GM19372 (cell line): ENCODE data around the gene CCL22.
"Not testable (repeated sequence)": the region's sequence is repeated elsewhere in the genome, so short reads cannot be mapped to it uniquely, and the experiment has no call there.

ENCODE experiments used
- ATAC-seq: cut with Tn5 transposase; IDR thresholded peaks from one replicate; pipeline ENCODE4 v1.9.1; 2021; ENCODE audit warnings: mild to moderate bottlenecking, low read depth, moderate library complexity; ENCODE audit not compliant: unreplicated experiment

CCL22 gene

DNA sequence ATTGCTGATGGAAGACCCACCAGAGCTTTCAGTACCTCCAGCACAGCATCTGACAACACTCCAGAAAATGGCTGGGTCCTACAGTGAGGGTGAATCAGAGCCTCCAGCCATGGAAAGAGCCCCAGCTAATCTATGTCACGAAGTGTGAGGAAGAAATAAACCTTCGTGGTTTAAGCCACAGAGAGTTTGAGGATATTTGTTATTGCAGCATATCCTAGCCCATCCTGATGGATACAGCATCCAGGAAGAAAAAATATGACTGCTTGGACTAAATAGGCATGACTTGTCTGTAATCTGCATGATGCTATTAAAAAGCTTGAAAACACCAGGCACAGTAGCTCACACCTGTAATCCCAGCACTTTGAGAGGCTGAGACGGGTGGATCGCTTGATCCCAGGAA lies 32.7 kb downstream of the CCL22 start:
- ATAC-seq: no peak

DNA sequence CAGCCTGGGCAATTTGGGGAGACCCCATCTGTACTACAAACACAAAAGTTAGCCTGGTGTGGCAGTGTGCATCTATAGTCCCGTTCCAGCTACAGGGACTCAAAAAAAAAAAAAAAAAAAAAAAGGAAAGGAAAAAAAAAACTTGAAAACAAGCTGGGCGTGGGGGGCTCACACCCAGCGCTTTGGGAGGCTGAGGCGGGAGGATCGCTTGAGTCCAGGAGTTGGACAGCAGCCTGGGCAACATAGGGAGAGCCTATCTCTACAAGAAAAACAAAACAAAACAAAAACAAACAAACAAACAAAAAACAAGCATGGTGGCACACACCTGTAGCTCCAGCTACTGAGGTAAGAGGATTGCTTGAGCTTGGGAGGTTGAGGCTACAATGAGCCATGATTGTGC lies 33.1 kb downstream of the CCL22 start:
- no peak for ATAC-seq

DNA sequence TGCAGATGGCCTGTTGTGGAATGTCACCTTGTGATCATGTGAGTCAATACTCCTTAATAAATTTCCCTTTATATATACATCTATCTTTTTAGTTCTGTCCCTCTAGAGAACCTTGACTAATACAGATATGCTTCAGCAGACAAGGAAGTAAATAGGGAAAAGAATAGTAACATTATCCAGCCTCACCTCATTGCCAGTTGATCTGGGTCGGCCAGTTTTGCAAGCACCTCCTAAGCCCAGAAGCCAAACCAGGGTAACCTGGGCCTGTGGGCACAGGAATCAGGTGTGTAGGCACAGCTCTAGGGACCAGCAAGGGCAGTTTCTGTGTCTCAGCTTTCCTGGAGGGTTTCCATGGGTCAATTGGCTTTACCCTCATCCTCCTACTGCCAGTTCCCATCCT lies 34.1 kb downstream of the CCL22 start:
- ATAC-seq: no peak

DNA sequence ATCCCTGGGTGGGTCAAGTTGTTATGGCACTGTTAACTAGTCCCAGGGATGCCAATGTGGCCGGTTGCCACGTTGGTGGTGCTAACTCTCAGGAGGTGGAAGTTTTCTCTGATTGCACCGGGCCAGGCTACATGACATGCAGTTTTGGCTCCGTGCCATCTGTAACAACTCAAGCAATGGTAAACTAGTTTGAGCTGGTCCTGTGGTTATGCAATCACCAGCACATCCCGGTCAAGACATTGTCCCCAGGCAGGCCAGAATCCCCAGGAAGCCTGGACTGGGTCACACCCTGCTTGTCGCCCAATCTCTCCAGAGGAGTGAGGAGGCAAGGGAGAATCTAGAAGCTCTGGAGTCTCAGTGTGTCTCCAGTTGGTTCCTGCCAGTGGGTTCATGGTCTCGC lies 35.9 kb downstream of the CCL22 start:
- no peak for ATAC-seq

DNA sequence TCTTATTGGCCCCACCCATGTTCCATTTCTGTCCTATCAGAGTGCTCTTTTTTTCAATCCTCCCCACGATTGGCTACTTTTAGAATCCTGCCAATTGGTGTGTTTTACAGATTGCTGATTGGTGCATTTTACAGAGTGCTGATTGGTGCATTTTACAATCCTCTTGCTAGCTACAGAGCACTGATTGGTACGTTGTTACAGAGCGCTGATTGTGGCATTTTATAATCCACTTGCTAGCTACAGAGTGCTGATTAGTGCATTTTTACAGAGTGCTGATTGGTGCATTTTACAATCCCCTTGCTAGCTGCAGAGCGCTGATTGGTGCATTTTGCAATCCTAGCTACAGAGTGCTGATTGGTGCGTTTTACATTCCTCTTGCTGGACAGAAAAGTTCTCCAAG lies 36.4 kb downstream of the CCL22 start:
- no peak for ATAC-seq

DNA sequence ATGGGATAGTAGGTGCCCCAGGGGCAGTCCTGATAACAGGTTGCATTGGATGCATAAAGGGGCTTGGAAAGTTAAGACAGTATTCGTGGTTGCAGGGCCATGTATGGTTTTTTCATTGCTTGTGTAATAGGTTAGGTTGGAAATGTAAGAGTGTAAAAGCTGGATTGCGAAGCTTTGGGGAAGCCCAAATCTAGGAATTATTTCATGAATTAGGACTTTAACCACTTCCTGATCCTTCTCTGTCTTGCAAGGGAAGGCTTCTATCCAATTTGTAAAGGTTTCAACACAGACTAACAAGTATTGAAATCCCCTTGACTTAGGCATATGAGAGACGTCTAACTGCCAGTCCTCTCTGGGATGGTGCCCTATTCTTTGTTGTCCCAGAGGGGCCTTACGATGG lies 38.2 kb downstream of the CCL22 start:
- ATAC-seq: no peak

DNA sequence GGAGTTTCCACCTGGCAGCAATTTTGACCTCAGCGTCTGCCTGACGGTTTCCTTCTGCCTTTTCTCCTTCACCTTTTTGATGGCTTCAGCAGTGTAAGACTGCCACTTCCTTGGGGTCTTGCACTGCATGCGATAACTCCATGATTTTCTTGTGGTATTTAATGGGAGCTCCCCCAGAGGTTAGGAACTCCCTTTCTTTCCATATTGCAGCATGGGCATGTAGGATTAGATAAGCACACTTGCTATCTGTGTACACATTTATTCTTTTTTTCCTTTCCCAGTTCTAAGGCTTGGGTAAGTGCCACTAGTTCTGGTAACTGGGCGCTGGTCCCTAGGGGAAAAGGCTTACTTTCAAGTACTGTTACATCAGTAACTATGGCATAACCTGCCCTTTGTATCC lies 38.9 kb downstream of the CCL22 start:
- ATAC-seq: not testable (repeated sequence)

DNA sequence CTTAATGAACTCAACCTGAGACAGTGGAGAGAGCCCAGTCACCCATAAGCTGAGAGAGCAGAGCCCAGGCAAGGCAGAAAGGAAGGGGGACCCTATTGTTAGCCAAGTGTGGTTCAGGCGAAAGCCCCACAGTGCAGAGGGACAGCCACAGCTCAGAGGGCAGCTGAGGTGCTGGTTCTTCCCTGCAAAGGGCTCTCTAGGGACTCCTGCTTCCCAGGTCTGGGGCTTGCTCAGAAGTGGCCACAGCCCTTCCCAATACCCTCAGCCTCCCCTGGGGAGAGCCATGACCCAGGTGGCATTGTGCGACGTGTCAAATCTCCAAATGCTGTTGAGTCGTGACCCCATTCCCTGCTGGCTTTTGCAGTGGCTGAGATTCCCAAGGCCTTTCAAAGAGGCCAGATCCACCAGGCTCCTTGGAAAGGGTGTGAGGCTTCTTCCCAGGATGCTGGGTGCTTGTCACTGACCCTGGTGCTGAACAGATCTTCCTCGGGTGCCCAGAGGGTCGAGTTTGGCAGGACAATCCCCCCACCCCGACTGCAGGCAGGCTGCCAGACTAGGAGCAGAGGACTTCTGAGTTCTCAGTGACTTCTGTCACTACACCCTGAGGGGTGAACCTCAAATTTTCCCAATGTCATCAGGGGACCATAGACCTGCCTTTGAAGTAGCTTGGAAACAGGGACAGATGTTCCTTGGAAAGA lies 43.5 kb downstream of the CCL22 start:
- no peak for ATAC-seq

DNA sequence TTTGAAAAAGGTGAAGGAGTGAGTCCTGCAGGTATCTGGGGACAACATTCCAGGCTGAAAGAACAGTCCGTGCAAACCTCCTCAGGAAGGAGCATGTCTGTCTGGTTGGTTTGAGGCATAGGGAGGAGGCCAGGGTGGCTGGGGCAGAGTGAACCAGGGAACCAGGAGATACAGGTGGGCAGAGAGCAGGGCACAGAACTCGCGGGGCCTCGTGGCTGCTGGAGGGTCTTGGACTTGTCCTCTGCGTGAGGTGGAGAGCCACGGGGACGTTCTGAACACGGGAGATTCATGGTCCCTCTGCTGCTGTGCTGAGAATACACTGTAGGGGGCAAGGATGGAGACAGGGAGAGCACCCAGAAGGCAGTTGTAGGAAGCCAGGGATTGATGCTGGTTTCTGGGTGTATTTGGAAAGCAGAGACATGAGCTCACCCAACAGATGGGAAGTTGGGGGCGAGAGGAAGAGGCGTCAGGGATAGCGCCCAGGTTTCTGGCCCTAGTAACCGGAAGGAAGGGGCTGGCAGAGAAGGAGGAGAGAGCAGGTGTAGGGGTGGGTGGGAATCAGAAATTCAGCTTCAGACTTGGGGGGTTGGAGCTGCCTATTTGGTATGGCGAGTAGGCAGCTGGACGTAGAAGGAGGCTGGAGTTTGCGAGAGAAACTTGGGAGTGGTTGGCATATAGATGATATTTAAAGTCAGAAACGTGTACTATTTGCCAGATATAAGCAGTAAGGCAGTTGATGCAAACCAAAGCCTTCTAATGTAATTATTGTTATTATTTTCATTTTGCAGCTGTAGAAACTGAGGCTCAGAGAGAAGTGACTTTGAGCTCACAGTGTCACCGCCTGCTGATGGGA lies 45.6 kb downstream of the CCL22 start, which contains the start of gene CCL17:
Gene CCL17, plus strand, starts transcription at position 803 of the 853 bp plus-strand sequence. CDS start 9,166 bp downstream, outside the sequence.
- no peak for ATAC-seq

DNA sequence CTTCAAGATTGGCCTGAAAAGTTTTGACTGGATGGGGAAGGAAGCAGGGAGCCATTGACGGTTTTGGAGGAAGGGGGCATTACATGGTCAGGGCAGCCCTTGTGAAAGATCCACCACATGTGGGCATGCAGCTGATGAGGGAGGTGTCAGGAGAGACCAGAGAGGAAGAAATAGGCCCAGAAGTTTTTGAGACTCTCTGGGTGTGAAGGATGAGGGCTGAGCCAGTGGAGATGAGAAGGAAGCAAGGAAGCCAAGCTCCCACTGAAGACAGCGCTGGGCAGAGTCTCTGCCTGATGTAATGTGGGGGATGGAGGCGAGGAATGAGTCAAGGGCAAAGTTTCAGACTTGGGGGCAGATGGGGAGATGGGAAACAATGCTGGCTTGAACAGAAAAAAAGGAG lies 46.5 kb downstream of the CCL22 start:
- ATAC-seq: no peak

DNA sequence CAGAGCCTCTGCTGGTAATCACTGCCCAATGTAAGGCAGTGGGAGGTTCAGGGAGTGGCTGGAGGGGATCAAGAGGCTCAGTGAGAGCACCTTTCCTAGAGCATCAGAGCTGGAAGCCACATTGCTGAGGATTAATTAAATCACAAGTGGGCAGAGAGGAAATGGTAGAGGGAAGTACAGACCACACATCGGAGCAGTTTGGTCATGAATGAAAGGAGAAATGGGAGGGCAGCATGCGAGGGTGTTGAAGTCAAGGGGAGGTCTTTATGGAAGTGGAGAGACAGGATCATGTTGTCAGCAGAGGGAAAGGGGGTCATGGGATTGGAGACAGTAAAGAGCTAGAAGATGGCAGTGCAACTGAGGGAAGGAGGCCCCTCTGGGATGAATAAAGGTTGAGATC lies 48.3 kb downstream of the CCL22 start:
- no peak for ATAC-seq

DNA sequence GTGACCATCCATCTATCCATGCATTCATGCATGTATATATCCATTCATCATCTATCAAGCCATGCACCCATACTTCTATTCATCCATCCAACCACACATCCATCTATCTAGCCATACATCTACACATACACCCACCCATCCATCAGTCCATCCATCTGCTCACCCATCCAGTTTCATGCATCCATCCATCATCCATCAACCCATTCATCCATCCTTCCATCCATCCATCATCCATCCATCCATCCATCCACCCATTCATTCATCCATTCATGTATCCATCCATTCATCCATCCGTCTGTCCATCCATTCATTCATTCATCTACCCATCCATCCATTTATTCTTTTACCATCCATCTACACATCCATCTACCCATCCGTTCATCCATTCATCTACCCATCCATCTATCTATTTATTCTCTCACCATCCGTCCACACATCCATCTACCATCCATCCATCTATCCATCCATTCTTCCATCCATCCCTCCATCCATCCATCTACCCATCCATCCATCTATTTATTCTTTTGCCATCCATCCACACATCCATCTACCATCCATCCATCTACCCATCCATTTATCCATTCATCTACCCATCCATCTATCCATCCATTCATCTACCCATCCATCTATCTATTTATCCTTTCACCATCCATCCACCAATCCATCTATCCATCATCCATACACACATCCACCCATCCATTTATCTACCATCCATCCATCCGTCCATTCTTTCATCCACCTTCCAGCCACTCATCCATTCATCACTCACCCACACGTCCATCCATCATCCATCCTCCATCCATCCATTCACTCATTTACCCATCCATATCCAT lies 49.2 kb downstream of the CCL22 start:
- ATAC-seq: no peak

DNA sequence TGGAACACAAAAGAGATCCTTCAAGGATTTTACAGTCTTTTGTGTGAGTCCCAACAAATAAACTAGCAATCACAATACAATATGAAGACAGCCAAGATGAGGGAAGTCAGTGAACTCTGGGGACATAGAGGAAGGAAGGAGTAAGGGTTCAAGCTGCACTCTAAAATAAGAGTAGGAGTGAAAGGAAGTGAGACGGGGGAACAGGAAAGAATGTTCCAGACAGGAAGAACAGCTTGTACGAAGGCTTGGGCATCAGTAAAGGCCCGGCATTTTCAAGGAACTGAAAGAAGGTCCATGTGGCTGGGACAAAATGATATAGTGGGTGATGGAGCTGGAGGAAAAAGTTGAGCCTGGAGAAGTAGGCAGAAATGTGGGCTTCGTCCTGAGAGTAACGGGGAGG lies 50.5 kb downstream of the CCL22 start:
- no peak for ATAC-seq

DNA sequence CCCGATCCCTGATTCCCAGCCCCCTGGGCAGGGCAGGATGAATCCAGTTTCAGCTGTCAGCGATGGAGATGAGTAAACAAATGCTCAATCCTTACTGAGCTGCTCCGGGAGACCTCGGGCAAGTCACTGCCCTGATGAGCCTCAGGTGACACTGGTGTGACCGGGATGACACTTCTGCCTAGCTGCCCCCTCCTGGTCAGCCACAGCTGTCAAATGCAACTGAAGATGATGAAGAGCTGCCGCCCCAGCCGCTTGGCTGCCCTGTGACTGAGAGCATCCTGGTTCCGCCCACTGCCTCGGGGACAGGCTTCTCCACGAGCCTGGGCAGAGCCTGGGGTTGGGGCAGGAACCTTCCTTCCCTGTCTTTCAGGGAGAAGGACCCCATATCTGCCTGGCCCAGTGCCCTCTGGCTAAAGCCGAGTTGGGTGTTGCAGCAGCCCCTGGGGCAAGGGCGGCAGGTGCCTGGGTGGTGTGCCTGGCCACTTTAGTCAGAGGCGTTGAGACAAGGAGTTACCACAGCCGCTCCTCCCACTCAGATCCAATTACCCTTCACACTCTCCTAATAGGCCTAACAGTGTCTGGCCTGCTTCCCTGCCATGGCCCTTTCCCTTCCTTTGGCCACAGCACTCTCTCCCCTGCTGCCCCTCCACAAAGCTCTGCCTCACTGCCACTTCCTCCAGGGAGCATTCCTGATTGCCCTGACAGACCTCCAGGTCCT lies 51.4 kb downstream of the CCL22 start:
- ATAC-seq: no peak

DNA sequence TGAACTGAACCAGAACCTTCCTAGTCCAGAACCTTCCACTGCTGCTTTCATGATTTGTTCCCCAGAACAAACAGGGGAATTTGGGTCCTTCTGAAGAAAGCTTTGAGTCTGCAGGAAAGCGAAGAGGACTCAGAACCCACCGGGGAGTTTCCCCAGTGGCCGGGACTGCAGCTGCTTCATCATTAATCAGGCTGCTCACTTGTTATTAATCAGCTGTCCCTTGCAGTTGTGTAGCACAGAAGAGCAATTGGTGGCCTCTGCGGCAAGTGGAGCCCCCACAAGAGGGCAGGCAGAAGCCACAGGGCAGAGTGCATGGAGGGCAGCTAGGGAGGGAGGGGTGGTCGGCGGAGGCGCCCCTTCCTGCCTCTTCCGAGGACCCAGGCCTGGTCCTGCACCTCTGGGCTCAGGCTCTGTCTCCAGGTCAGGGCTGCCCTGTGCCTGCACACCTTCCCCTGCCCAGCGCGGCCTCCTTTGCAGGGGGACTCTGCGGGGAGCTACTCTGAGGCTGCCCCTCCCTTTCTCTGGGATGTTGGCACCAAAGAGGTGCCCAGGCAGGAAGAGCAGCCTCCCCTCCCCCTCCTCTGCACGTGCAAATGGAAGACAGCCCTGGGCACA lies 52.9 kb downstream of the CCL22 start:
- no peak for ATAC-seq

DNA sequence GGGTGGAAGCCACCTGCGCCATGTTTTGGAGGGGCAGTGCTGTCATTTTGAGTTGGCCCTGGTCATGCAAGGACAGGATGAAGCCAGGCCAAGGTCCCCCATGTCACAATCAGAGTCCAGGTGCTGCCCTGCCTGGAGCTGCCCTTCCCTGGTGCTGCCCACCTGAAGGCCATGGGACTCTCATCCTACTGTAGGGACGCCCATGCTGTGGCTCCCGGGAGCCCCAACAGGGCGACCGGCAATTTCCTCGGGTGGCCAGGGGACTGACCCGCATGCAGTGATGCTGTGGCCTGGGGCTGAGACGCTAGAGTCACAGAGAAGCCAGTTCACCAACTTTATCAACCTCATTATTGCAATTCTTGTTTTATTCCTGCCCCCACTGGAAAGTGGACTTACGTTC lies 54.0 kb downstream of the CCL22 start:
- ATAC-seq: no peak

DNA sequence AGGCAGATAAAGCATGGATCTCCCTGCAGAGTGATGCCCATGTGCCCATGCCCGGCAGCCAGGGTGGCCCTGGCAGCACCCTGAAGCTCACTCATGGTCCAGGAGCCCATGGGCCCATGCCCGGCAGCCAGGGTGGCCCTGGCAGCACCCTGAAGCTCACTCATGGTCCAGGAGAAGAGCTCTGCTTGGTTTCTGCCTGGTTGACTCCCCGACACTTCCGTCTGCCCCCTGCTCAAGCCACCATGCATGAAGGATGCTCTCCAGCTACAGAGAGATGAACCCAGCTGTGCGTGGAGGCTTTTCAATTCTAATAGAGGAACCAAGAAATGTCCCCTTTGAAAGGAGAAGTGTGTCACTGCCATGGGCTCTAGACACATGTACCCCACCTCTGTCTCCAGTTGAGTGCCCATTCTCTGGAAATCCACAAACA lies 54.7 kb downstream of the CCL22 start:
- ATAC-seq: no peak

DNA sequence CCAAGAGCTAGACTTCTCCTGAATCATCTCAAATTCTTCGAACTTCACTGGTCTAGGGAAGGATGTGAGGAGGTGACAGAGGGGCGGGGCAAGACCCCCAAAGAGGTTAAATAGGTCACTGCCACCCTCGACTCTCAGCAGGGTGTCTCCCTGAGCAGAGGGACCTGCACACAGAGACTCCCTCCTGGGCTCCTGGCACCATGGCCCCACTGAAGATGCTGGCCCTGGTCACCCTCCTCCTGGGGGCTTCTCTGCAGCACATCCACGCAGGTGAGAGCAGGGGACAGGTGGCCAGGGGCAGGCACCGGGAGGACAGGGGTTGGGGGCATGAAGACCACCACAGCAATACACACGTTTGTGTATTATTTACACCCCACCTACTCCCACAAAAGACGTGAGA lies 55.1 kb downstream of the CCL22 start:
- no peak for ATAC-seq
